H9 (cell line): ENCODE results near the gene TRPC6. TPM values are rescaled to one million over a fixed set of nuclear protein-coding genes. Genes with fewer than 3 reads are reported as not detected.

Experiments
- DNase-seq: peaks from one replicate; pipeline ENCODE4 v3.0.0-alpha.2; 2017
- H2AFZ ChIP-seq: one replicate; pipeline ENCODE4 v1.6.1; 2013; ENCODE audit warnings: mild to moderate bottlenecking, low read length, control low read depth, moderate library complexity
- H2AK5ac ChIP-seq: 2 replicates; pipeline ENCODE4 v1.6.1; 2013; ENCODE audit warnings: low read length, control low read depth, mixed read lengths; ENCODE audit not compliant: insufficient read length
- H2BK120ac ChIP-seq: one replicate; pipeline ENCODE4 v1.6.1; 2013; ENCODE audit warnings: low read depth, mild to moderate bottlenecking, low read length, control low read depth, inconsistent platforms; ENCODE audit not compliant: poor library complexity, severe bottlenecking
- H2BK12ac ChIP-seq: 2 replicates; pipeline ENCODE4 v1.6.1; 2013; ENCODE audit warnings: low read length, control low read depth, mixed read lengths, low read depth; ENCODE audit not compliant: insufficient read length
- H2BK15ac ChIP-seq: 2 replicates; pipeline ENCODE4 v1.6.1; 2013; ENCODE audit warnings: low read depth, low read length, control low read depth
- H2BK20ac ChIP-seq: one replicate; pipeline ENCODE4 v1.6.1; 2013; ENCODE audit warnings: low read depth, mild to moderate bottlenecking, low read length, control low read depth, inconsistent platforms; ENCODE audit not compliant: poor library complexity, severe bottlenecking
- H2BK5ac ChIP-seq: 2 replicates; pipeline ENCODE4 v1.6.1; 2013; ENCODE audit warnings: low read length, control low read depth, mixed read lengths; ENCODE audit not compliant: insufficient read length
- H3K14ac ChIP-seq: 2 replicates; pipeline ENCODE4 v1.6.1; 2013; ENCODE audit warnings: low read length, control low read depth; ENCODE audit not compliant: insufficient read depth
- H3K18ac ChIP-seq: 2 replicates; pipeline ENCODE4 v1.6.1; 2013; ENCODE audit warnings: low read depth, mild to moderate bottlenecking, mixed read lengths, low read length, control low read depth; ENCODE audit not compliant: insufficient read length
- H3K23ac ChIP-seq: 2 replicates; pipeline ENCODE4 v1.6.1; 2013; ENCODE audit warnings: low read length, control low read depth, mixed read lengths, low read depth; ENCODE audit not compliant: insufficient read length
- H3K23me2 ChIP-seq: 2 replicates; pipeline ENCODE4 v1.6.1; 2013; ENCODE audit warnings: low read depth, mild to moderate bottlenecking, mixed read lengths, low read length, control low read depth; ENCODE audit not compliant: insufficient read length, poor library complexity, severe bottlenecking
- H3K27ac ChIP-seq: 2 replicates; pipeline ENCODE4 v1.5.1; 2013; ENCODE audit warnings: low read length, control low read depth, mixed read lengths, low read depth; ENCODE audit not compliant: insufficient read length
- H3K27me3 ChIP-seq: 2 replicates; pipeline ENCODE4 v1.6.1; 2013; ENCODE audit warnings: low read length, control low read depth, inconsistent platforms; ENCODE audit not compliant: insufficient read depth
- H3K4ac ChIP-seq: 2 replicates; pipeline ENCODE4 v1.6.1; 2013; ENCODE audit warnings: low read depth, mild to moderate bottlenecking, control low read depth, inconsistent platforms, low read length, moderate library complexity
- H3K4me1 ChIP-seq: 2 replicates; pipeline ENCODE4 v1.6.1; 2013; ENCODE audit warnings: low read length, control low read depth, inconsistent platforms; ENCODE audit not compliant: insufficient read depth
- H3K4me2 ChIP-seq: 2 replicates; pipeline ENCODE4 v1.6.1; 2013; ENCODE audit warnings: low read length, control low read depth, mixed read lengths; ENCODE audit not compliant: insufficient read length, insufficient read depth
- H3K56ac ChIP-seq: 2 replicates; pipeline ENCODE4 v1.6.1; 2013; ENCODE audit warnings: low read depth, mild to moderate bottlenecking, mixed read lengths, low read length, control low read depth; ENCODE audit not compliant: insufficient read length
- H3K79me1 ChIP-seq: 2 replicates; pipeline ENCODE4 v1.6.1; 2013; ENCODE audit warnings: low read depth, mild to moderate bottlenecking, moderate library complexity, low read length, control low read depth, inconsistent platforms; ENCODE audit not compliant: insufficient read depth, poor library complexity, severe bottlenecking
- H3K79me2 ChIP-seq: 2 replicates; pipeline ENCODE4 v1.6.1; 2013; ENCODE audit warnings: low read length, control low read depth, inconsistent platforms; ENCODE audit not compliant: insufficient read depth
- H3K9ac ChIP-seq: 2 replicates; pipeline ENCODE4 v1.6.1; 2013; ENCODE audit warnings: low read length, control low read depth, mixed read lengths; ENCODE audit not compliant: insufficient read length; ENCODE audit errors: extremely low read depth
- H3K9me3 ChIP-seq: one replicate; pipeline ENCODE4 v1.6.1; 2013; ENCODE audit warnings: low read depth, low read length, inconsistent platforms; ENCODE audit not compliant: control insufficient read depth
- H3T11ph ChIP-seq: one replicate; pipeline ENCODE4 v1.6.1; 2013; ENCODE audit warnings: mild to moderate bottlenecking, low read length, control low read depth, inconsistent platforms
- H4K20me1 ChIP-seq: one replicate; pipeline ENCODE4 v1.6.1; 2013; ENCODE audit not compliant: control insufficient read depth, insufficient read length, insufficient read depth
- H4K5ac ChIP-seq: 2 replicates; pipeline ENCODE4 v1.6.1; 2013; ENCODE audit warnings: low read depth, mild to moderate bottlenecking, mixed read lengths, low read length, control low read depth; ENCODE audit not compliant: insufficient read length
- H4K8ac ChIP-seq: replicated peaks from 2 replicates; pipeline ENCODE4 v1.6.1; 2013; ENCODE audit warnings: low read length, control low read depth, mixed read lengths, low read depth; ENCODE audit not compliant: insufficient read length
- H4K91ac ChIP-seq: 2 replicates; pipeline ENCODE4 v1.6.1; 2013; ENCODE audit warnings: low read depth, mild to moderate bottlenecking, moderate library complexity, mixed read lengths, low read length, control low read depth; ENCODE audit not compliant: insufficient read length
- H3K27ac Mint-ChIP-seq, 3 experiments: 2 replicates in 2 of 3; 3 replicates in 1 of 3; pipeline ENCODE4 v1.8.0; 2020 to 2021; ENCODE audit warnings: mixed read lengths in 3 of 3, mild to moderate bottlenecking in 1 of 3, moderate library complexity in 1 of 3
- H3K27me3 Mint-ChIP-seq: 2 replicates; pipeline ENCODE4 v1.8.0; 2021; ENCODE audit warnings: low read depth, mild to moderate bottlenecking, moderate library complexity, mixed read lengths
- H3K36me3 Mint-ChIP-seq, 3 experiments: 2 replicates in 2 of 3; 3 replicates in 1 of 3; pipeline ENCODE4 v1.8.0; 2020 to 2021; ENCODE audit warnings: low read depth in 3 of 3, mixed read lengths in 3 of 3; ENCODE audit not compliant: insufficient read depth in 1 of 3
- H3K4me1 Mint-ChIP-seq, 2 experiments: 2 replicates each; pipeline ENCODE4 v1.8.0; 2020; ENCODE audit warnings: mixed read lengths in 2 of 2
- H3K4me3 Mint-ChIP-seq, 2 experiments: 2 replicates in 1 of 2; 3 replicates in 1 of 2; pipeline ENCODE4 v1.8.0; 2020 to 2021; ENCODE audit warnings: mild to moderate bottlenecking in 2 of 2, mixed read lengths in 2 of 2, moderate library complexity in 1 of 2
- H3K9me3 Mint-ChIP-seq, 2 experiments: 2 replicates in 1 of 2; 3 replicates in 1 of 2; pipeline ENCODE4 v1.8.0; 2020; ENCODE audit warnings: mild to moderate bottlenecking in 2 of 2, mixed read lengths in 2 of 2, moderate library complexity in 1 of 2
- CTCF ChIP-seq: fragments of 200-600 bp; sonication (generic); conservative IDR thresholded peaks from 3 replicates; pipeline ENCODE4 v1.8.0; 2021; ENCODE audit warnings: antibody characterized with exemption, mild to moderate bottlenecking
- WGBS: extraction: QIAGEN DNeasy Blood & Tissue Kit; methylation state at CpG from one replicate; pipeline ENCODE4 v1.1.7; 2013; ENCODE audit warnings: missing lambda C conversion rate, low lambda C conversion rate, mixed read lengths; ENCODE audit not compliant: insufficient read length; ENCODE audit errors: extremely low coverage; 5-methylcytosine and 5-hydroxymethylcytosine counted together
- total RNA-seq: library from RNA; stranded (reverse); gene quantifications from 2 replicates; pipeline ENCODE4 v1.2.1, GENCODE V29; 2021

TRPC6 gene
- total RNA-seq, 1 experiment from 2014 or later: 14.4 TPM

- H3K79me1 ChIP-seq: no peaks in the 10 kb centered on the region
- H2BK120ac ChIP-seq: no peak overlapping the region
- no CpG with 5 or more reads among the region's 5 CpGs for WGBS
- no peak overlapping the region for H3K18ac ChIP-seq
- H3K56ac ChIP-seq: no peak overlapping the region
- H2BK20ac ChIP-seq: no peak overlapping the region
- H4K5ac ChIP-seq: peak overlapping the region; percentile 36
- Mint-ChIP-seq H3K27ac (no peak overlapping the region), H3K36me3 (peaks cover 0 to 6% (median 0%) of the 10 kb centered on the region in 3 experiments; a peak in 2 of 7 replicates), H3K4me1 (peaks cover 6 to 12% of the 10 kb centered on the region in 2 experiments; a peak in 3 of 4 replicates), H3K9me3 (no peaks in the 10 kb centered on the region), H3K27me3 (no peaks in the 10 kb centered on the region), H3K4me3 (no peak overlapping the region)
- H2BK5ac ChIP-seq: no peak overlapping the region
- H4K8ac ChIP-seq: no peak overlapping the region
- no peak overlapping the region for H2BK15ac ChIP-seq
- no peak overlapping the region for H3K14ac ChIP-seq
- no peaks in the 10 kb centered on the region for H3K9me3 ChIP-seq
- no peak overlapping the region for H2AFZ ChIP-seq
- no peaks in the 10 kb centered on the region for H3K27me3 ChIP-seq
- no peaks in the 10 kb centered on the region for H4K20me1 ChIP-seq
- no peak overlapping the region for H2BK12ac ChIP-seq
- H3K23ac ChIP-seq: no peak overlapping the region
- H2AK5ac ChIP-seq: no peak overlapping the region
- no peak overlapping the region for H3K27ac ChIP-seq
- H3K79me2 ChIP-seq: no peaks in the 10 kb centered on the region
- H4K91ac ChIP-seq: no peak overlapping the region
- H3T11ph ChIP-seq: no peak overlapping the region
- DNase-seq: no peak
- no peak for TF ChIP-seq CTCF
- no peaks in the 10 kb centered on the region for H3K4me1 ChIP-seq
- H3K4ac ChIP-seq: no peak overlapping the region
- no peak overlapping the region for H3K9ac ChIP-seq
- no peaks in the 10 kb centered on the region for H3K23me2 ChIP-seq
- no peak overlapping the region for H3K4me2 ChIP-seq
Observed at GRCh38 chr11:101448881-101449442, 134.8 kb downstream of the TRPC6 start.
